Measurements from ENCODE around the gene MACF1. TPM values are rescaled to one million over a fixed set of nuclear protein-coding genes. Genes with fewer than 3 reads are reported as not detected.
A peak's percentile ranks its signal among the peaks of the same experiment; 100 is the strongest.

The MACF1 gene
- total and polyA plus RNA-seq, 4 donors: 69.1 to 966 (median 233) TPM

GRCh38 chr1:39344394-39345154 lies 140.1 kb downstream of the MACF1 start:
- Histone ChIP-seq H3K4me3 (no peak overlapping the region), H3K27ac (ENCODE audit: low read depth in 1 of 2, low read length in 1 of 2) (no peak overlapping the region), H3K9me3 (ENCODE audit: control insufficient read depth in 4 of 4, insufficient read depth in 3 of 4, low read length in 3 of 4) (no peaks in the 10 kb centered on the region), H3K36me3 (ENCODE audit: control insufficient read depth in 4 of 4, insufficient read depth in 4 of 4, low read length in 4 of 4) (peaks cover 36 to 76% (median 52%) of the 10 kb centered on the region in 4 donors), H3K4me1 (ENCODE audit: control insufficient read depth in 5 of 5, insufficient read depth in 5 of 5, low read length in 5 of 5) (peaks cover 0 to 2% (median 0%) of the 10 kb centered on the region in 5 donors), H3K9ac (ENCODE audit: insufficient read depth in 1 of 2, low read length in 2 of 2) (no peak overlapping the region), H3K27me3 (ENCODE audit: control insufficient read depth in 3 of 3, insufficient read depth in 3 of 3, low read length in 2 of 3) (no peaks in the 10 kb centered on the region)
- ATAC-seq (ENCODE audit: insufficient read depth, low FRiP score) (no peak), DNase-seq (peak; percentile 51 to 63 (median 56))
- 50 to 52% methylated on average over 12 of the region's 12 CpGs for WGBS, 2 donors
- TF ChIP-seq CTCF (IDR thresholded peaks at IDR 0.05; ENCODE audit: control extremely low read depth, extremely low read depth): no peak

GRCh38 chr1:39346872-39347271 lies 142.4 kb downstream of the MACF1 start:
- Histone ChIP-seq H3K27ac (ENCODE audit: low read depth in 1 of 2, low read length in 1 of 2) (no peak overlapping the region), H3K36me3 (ENCODE audit: control insufficient read depth in 4 of 4, insufficient read depth in 4 of 4, low read length in 4 of 4) (peaks cover 37 to 81% (median 48%) of the 10 kb centered on the region in 4 donors), H3K4me1 (ENCODE audit: control insufficient read depth in 5 of 5, insufficient read depth in 5 of 5, low read length in 5 of 5) (peaks cover 0 to 2% (median 0%) of the 10 kb centered on the region in 5 donors), H3K4me3 (no peak overlapping the region), H3K9me3 (ENCODE audit: control insufficient read depth in 4 of 4, insufficient read depth in 3 of 4, low read length in 3 of 4) (no peaks in the 10 kb centered on the region), H3K9ac (ENCODE audit: insufficient read depth in 1 of 2, low read length in 2 of 2) (no peak overlapping the region), H3K27me3 (ENCODE audit: control insufficient read depth in 3 of 3, insufficient read depth in 3 of 3, low read length in 2 of 3) (no peaks in the 10 kb centered on the region)
- no peak for TF ChIP-seq CTCF (IDR thresholded peaks at IDR 0.05; ENCODE audit: control extremely low read depth, extremely low read depth)
- ATAC-seq (ENCODE audit: insufficient read depth, low FRiP score) (no peak), DNase-seq (no peak)
- WGBS, 2 donors: 44 to 46% methylated on average over 2 of the region's 2 CpGs

GRCh38 chr1:39348278-39348677 lies 143.8 kb downstream of the MACF1 start:
- Histone ChIP-seq H3K9me3 (ENCODE audit: control insufficient read depth in 4 of 4, insufficient read depth in 3 of 4, low read length in 3 of 4) (no peaks in the 10 kb centered on the region), H3K4me1 (ENCODE audit: control insufficient read depth in 5 of 5, insufficient read depth in 5 of 5, low read length in 5 of 5) (peaks cover 0 to 2% (median 0%) of the 10 kb centered on the region in 5 donors), H3K9ac (ENCODE audit: insufficient read depth in 1 of 2, low read length in 2 of 2) (no peak overlapping the region), H3K36me3 (ENCODE audit: control insufficient read depth in 4 of 4, insufficient read depth in 4 of 4, low read length in 4 of 4) (peaks cover 43 to 80% (median 51%) of the 10 kb centered on the region in 4 donors), H3K27me3 (ENCODE audit: control insufficient read depth in 3 of 3, insufficient read depth in 3 of 3, low read length in 2 of 3) (no peaks in the 10 kb centered on the region), H3K4me3 (no peak overlapping the region), H3K27ac (ENCODE audit: low read depth in 1 of 2, low read length in 1 of 2) (no peak overlapping the region)
- WGBS, 2 donors: 100% methylated on average over 1 of the region's 1 CpG
- no peak for TF ChIP-seq CTCF (IDR thresholded peaks at IDR 0.05; ENCODE audit: control extremely low read depth, extremely low read depth)
- ATAC-seq (ENCODE audit: insufficient read depth, low FRiP score) (no peak), DNase-seq (no peak)
